Measurements from ENCODE around the gene CFAP100. TPM values are rescaled to one million over a fixed set of nuclear protein-coding genes. Genes with fewer than 3 reads are reported as not detected.

The CFAP100 gene
- total RNA-seq, 1 donor from 2014 or later: not detected

GRCh38 chr3:126480861-126481260, 86.2 kb downstream of the CFAP100 start:
- H3K4me3 Mint-ChIP-seq (ENCODE audit: unreplicated experiment): no peak overlapping the region
- no peaks in the 10 kb centered on the region for H4K20me1 ChIP-seq (ENCODE audit: insufficient read depth, low read length)
- no peaks in the 10 kb centered on the region for H3K9me3 Mint-ChIP-seq (ENCODE audit: unreplicated experiment)
- peaks cover 2% of the 10 kb centered on the region for H3K27me3 ChIP-seq (ENCODE audit: insufficient read depth, low read length)
- no peaks in the 10 kb centered on the region for H3K9me3 ChIP-seq (ENCODE audit: insufficient read depth, low read depth, low read length)
- no peak overlapping the region for H3K9ac ChIP-seq (ENCODE audit: low read length)
- H3K27me3 Mint-ChIP-seq (ENCODE audit: low read depth, unreplicated experiment): peaks cover 27% of the 10 kb centered on the region
- H2AFZ ChIP-seq (ENCODE audit: low read depth, low read length): no peak overlapping the region
- no peaks in the 10 kb centered on the region for H3K36me3 ChIP-seq (ENCODE audit: insufficient read depth, low read length)
- H3K36me3 Mint-ChIP-seq (ENCODE audit: low read depth, unreplicated experiment): no peaks in the 10 kb centered on the region
- peaks cover 5% of the 10 kb centered on the region for H3K4me1 ChIP-seq (ENCODE audit: insufficient read depth, low read length)
- H3K27ac ChIP-seq (ENCODE audit: low read depth, low read length): no peak overlapping the region
- no peak overlapping the region for H3K4me3 ChIP-seq (ENCODE audit: insufficient read depth, low read depth, low read length)
- DNase-seq (ENCODE audit: low read depth) (no peak), FAIRE-seq (no peak)
- no peak for TF ChIP-seq EZH2 (IDR thresholded peaks at IDR 0.05; ENCODE audit: insufficient read depth, low read length)
- TF ChIP-seq CTCF (IDR thresholded peaks at IDR 0.05; ENCODE audit: insufficient read depth, low read depth, low read length): no peak
- H3K27ac Mint-ChIP-seq (ENCODE audit: unreplicated experiment): no peak overlapping the region
- no peak overlapping the region for H3K4me2 ChIP-seq (ENCODE audit: low read length)
- peaks cover 5% of the 10 kb centered on the region for H3K4me1 Mint-ChIP-seq (ENCODE audit: low read depth, unreplicated experiment)
- H3K79me2 ChIP-seq (ENCODE audit: insufficient read depth, low read length): no peaks in the 10 kb centered on the region

- Mint-ChIP-seq H3K9me3 (ENCODE audit: unreplicated experiment) (no peaks in the 10 kb centered on the region), H3K27me3 (ENCODE audit: low read depth, unreplicated experiment) (peaks cover 31% of the 10 kb centered on the region), H3K4me1 (ENCODE audit: low read depth, unreplicated experiment) (peaks cover 9% of the 10 kb centered on the region), H3K4me3 (ENCODE audit: unreplicated experiment) (no peak overlapping the region), H3K27ac (ENCODE audit: unreplicated experiment) (no peak overlapping the region), H3K36me3 (ENCODE audit: low read depth, unreplicated experiment) (no peaks in the 10 kb centered on the region)
- no peak for FAIRE-seq
- Histone ChIP-seq H3K4me1 (ENCODE audit: insufficient read depth, low read length) (peaks cover 2% of the 10 kb centered on the region), H2AFZ (ENCODE audit: low read depth, low read length) (no peak overlapping the region), H4K20me1 (ENCODE audit: insufficient read depth, low read length) (no peaks in the 10 kb centered on the region), H3K9ac (ENCODE audit: low read length) (no peak overlapping the region), H3K27me3 (ENCODE audit: insufficient read depth, low read length) (peaks cover 2% of the 10 kb centered on the region), H3K27ac (ENCODE audit: low read depth, low read length) (no peak overlapping the region), H3K4me3 (ENCODE audit: insufficient read depth, low read depth, low read length) (no peak overlapping the region), H3K4me2 (ENCODE audit: low read length) (no peak overlapping the region), H3K9me3 (ENCODE audit: insufficient read depth, low read depth, low read length) (no peaks in the 10 kb centered on the region), H3K79me2 (ENCODE audit: insufficient read depth, low read length) (no peaks in the 10 kb centered on the region), H3K36me3 (ENCODE audit: insufficient read depth, low read length) (no peaks in the 10 kb centered on the region)
- DNase-seq (ENCODE audit: low read depth): no peak
- TF ChIP-seq CTCF (IDR thresholded peaks at IDR 0.05; ENCODE audit: insufficient read depth, low read depth, low read length) (no peak), EZH2 (IDR thresholded peaks at IDR 0.05; ENCODE audit: insufficient read depth, low read length) (no peak)
Observed at GRCh38 chr3:126481808-126482502, 87.2 kb downstream of the CFAP100 start.
